SU-DHL-6 (cell line): ENCODE data around the gene HS3ST3B1.

Experiments
- H2AFZ ChIP-seq: fragments of 200-600 bp; sonication (generic); 2 replicates; pipeline ENCODE4 v1.6.1; 2014; ENCODE audit warnings: low read depth, mild to moderate bottlenecking, moderate library complexity, mixed read lengths, antibody characterized with exemption, low read length; ENCODE audit not compliant: severe bottlenecking
- H3F3A ChIP-seq: fragments of 200-600 bp; shearing (Covaris generic); 2 replicates; pipeline ENCODE4 v1.6.0; 2016; ENCODE audit warnings: antibody characterized with exemption, mild to moderate bottlenecking; ENCODE audit not compliant: insufficient read depth
- H3K27ac ChIP-seq: fragments of 200-600 bp; sonication (generic); 2 replicates; pipeline ENCODE4 v1.5.1; 2016; ENCODE audit warnings: low read depth, mild to moderate bottlenecking, low read length, moderate library complexity, mixed read lengths
- H3K27me3 ChIP-seq: fragments of 200-600 bp; sonication (generic), shearing (Covaris generic); 2 replicates; pipeline ENCODE4 v1.6.0; 2014; ENCODE audit warnings: mild to moderate bottlenecking, low read length
- H3K36me3 ChIP-seq: fragments of 200-600 bp; sonication (generic); 2 replicates; pipeline ENCODE4 v1.6.1; 2014; ENCODE audit warnings: mild to moderate bottlenecking, low read length, mixed read lengths
- H3K4me2 ChIP-seq: fragments of 300-600, 200-600 bp; shearing (Covaris generic), sonication (generic); 2 replicates; pipeline ENCODE4 v1.6.0; 2014; ENCODE audit warnings: low read length, low read depth, mild to moderate bottlenecking; ENCODE audit not compliant: poor library complexity, severe bottlenecking
- H3K4me3 ChIP-seq: fragments of 200-600 bp; sonication (generic); 2 replicates; pipeline ENCODE4 v1.5.1; 2014; ENCODE audit warnings: antibody characterized with exemption, low read length, mild to moderate bottlenecking, mixed read lengths; ENCODE audit not compliant: insufficient read depth, poor library complexity, severe bottlenecking
- H3K79me2 ChIP-seq: fragments of 200-600 bp; sonication (generic); 2 replicates; pipeline ENCODE4 v1.6.1; 2014; ENCODE audit warnings: mild to moderate bottlenecking, low read length, moderate library complexity; ENCODE audit not compliant: insufficient read depth
- H3K9ac ChIP-seq: fragments of 200-600 bp; sonication (generic); 2 replicates; pipeline ENCODE4 v1.7.0; 2014; ENCODE audit warnings: mild to moderate bottlenecking, low read length
- H3K9me2 ChIP-seq: fragments of 200-600 bp; sonication (generic); replicated peaks from 2 replicates; pipeline ENCODE4 v1.6.1; 2014; ENCODE audit warnings: low read length; ENCODE audit not compliant: insufficient read depth
- H3K9me3 ChIP-seq: fragments of 200-600 bp; sonication (generic); 2 replicates; pipeline ENCODE4 v1.6.1; 2014; ENCODE audit warnings: low read length, mixed read lengths; ENCODE audit not compliant: insufficient read depth
- H4K20me1 ChIP-seq: fragments of 200-600 bp; sonication (generic); 2 replicates; pipeline ENCODE4 v1.6.1; 2014; ENCODE audit warnings: low read depth, mild to moderate bottlenecking, antibody characterized with exemption, low read length, moderate library complexity, mixed read lengths
- CTCF ChIP-seq: fragments of 200-600 bp; sonication (generic); IDR thresholded peaks from one replicate; pipeline ENCODE4 v1.5.1; 2017; ENCODE audit warnings: antibody characterized with exemption, mild to moderate bottlenecking, low read length, moderate library complexity; ENCODE audit not compliant: insufficient read depth, poor library complexity, severe bottlenecking
- EZH2phosphoT487 ChIP-seq: fragments of 200-600 bp; sonication (generic), shearing (Covaris generic); conservative IDR thresholded peaks from 2 replicates; pipeline ENCODE4 v1.6.1; 2018; ENCODE audit warnings: mild to moderate bottlenecking, antibody characterized with exemption, low read length, moderate library complexity, mixed read lengths

Gene HS3ST3B1

GRCh38 chr17:14360856-14361255 lies 60.0 kb downstream of the HS3ST3B1 start:
- H3K4me3 ChIP-seq, result no peak overlapping the region
- H3K4me2 ChIP-seq, result no peak overlapping the region
- H3K79me2 ChIP-seq, result no peaks in the 10 kb centered on the region
- TF ChIP-seq CTCF (no peak), EZH2phosphoT487 (no peak)
- no peak overlapping the region for H3K9ac ChIP-seq
- H3K36me3 ChIP-seq, result no peaks in the 10 kb centered on the region
- no peaks in the 10 kb centered on the region for H4K20me1 ChIP-seq
- H3F3A ChIP-seq, result no peaks in the 10 kb centered on the region
- H2AFZ ChIP-seq, result no peak overlapping the region
- H3K9me3 ChIP-seq, result no peaks in the 10 kb centered on the region
- no peaks in the 10 kb centered on the region for H3K27me3 ChIP-seq
- H3K27ac ChIP-seq, result no peak overlapping the region
- no peaks in the 10 kb centered on the region for H3K9me2 ChIP-seq

DNA sequence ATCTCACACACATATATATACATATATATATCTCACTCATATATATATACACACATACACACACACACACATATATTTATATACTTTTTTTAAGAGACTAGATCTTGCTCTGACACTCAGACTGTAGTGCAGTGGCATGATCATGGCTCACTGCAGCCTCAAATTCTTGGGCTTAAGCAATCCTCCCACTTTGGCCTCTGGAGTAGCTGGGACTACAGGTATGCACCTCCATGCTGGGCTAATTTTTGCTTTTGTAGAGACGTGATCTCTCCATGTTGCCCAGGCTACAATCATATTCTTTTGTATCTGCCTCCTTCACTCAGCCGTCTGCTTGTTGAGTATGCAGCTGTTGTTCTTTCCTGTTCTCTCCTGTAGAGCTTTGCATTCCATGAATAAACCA lies 60.6 kb downstream of the HS3ST3B1 start:
- Histone ChIP-seq H3K27ac (no peak overlapping the region), H4K20me1 (no peaks in the 10 kb centered on the region), H3K9me3 (no peaks in the 10 kb centered on the region), H3K9ac (no peak overlapping the region), H3K9me2 (no peaks in the 10 kb centered on the region), H3F3A (no peaks in the 10 kb centered on the region), H3K79me2 (no peaks in the 10 kb centered on the region), H3K4me2 (no peak overlapping the region), H2AFZ (no peak overlapping the region), H3K4me3 (no peak overlapping the region), H3K36me3 (no peaks in the 10 kb centered on the region), H3K27me3 (no peaks in the 10 kb centered on the region)
- TF ChIP-seq EZH2phosphoT487, result no peak
- no peak for TF ChIP-seq CTCF

GRCh38 chr17:14361945-14362508 lies 61.1 kb downstream of the HS3ST3B1 start:
- no peak for TF ChIP-seq CTCF
- TF ChIP-seq EZH2phosphoT487, result no peak
- no peaks in the 10 kb centered on the region for H3F3A ChIP-seq
- no peaks in the 10 kb centered on the region for H3K27me3 ChIP-seq
- no peaks in the 10 kb centered on the region for H3K79me2 ChIP-seq
- no peaks in the 10 kb centered on the region for H3K36me3 ChIP-seq
- H3K9me3 ChIP-seq, result no peaks in the 10 kb centered on the region
- no peaks in the 10 kb centered on the region for H3K9me2 ChIP-seq
- no peak overlapping the region for H3K4me2 ChIP-seq
- no peaks in the 10 kb centered on the region for H4K20me1 ChIP-seq
- no peak overlapping the region for H3K27ac ChIP-seq
- no peak overlapping the region for H3K4me3 ChIP-seq
- no peak overlapping the region for H3K9ac ChIP-seq
- H2AFZ ChIP-seq, result no peak overlapping the region
